HepG2 (cell line): ENCODE measurements around the gene LDHAL6B. TPM values are rescaled to one million over a fixed set of nuclear protein-coding genes. Genes with fewer than 3 reads are reported as not detected.

Source experiments
- AKAP8 ChIP-seq: sonication (generic); formaldehyde crosslinking; IDR thresholded peaks from 2 replicates; pipeline ENCODE4 v1.5.1; 2020; ENCODE audit warnings: mild to moderate bottlenecking, missing genetic modification reagents
- MYNN ChIP-seq: sonication (generic); formaldehyde crosslinking; IDR thresholded peaks from 2 replicates; pipeline ENCODE4 v1.4.0; 2020; ENCODE audit warnings: mild to moderate bottlenecking, low read depth, missing genetic modification reagents
- NRL ChIP-seq: sonication (generic); formaldehyde crosslinking; IDR thresholded peaks from 2 replicates; pipeline ENCODE4 v1.5.0; 2020; ENCODE audit warnings: missing genetic modification reagents, mild to moderate bottlenecking, moderate library complexity, borderline replicate concordance
- SUZ12 ChIP-seq: fragments of 150-350 bp; IDR thresholded peaks from 2 replicates; pipeline ENCODE4 v1.6.1; 2014; ENCODE audit warnings: low read depth, low read length
- ZNF577 ChIP-seq: sonication (generic); formaldehyde crosslinking; IDR thresholded peaks from 2 replicates; pipeline ENCODE4 v1.4.0; 2020; ENCODE audit warnings: mild to moderate bottlenecking, low read depth, missing genetic modification reagents, borderline replicate concordance
- ZNF598 ChIP-seq: sonication (generic); formaldehyde crosslinking; IDR thresholded peaks from 2 replicates; pipeline ENCODE4 v1.5.1; 2020; ENCODE audit warnings: mild to moderate bottlenecking, missing genetic modification reagents, borderline replicate concordance
- polyA plus RNA-seq, 8 experiments: library from polyadenylated mRNA; depleted of rRNA in 3 of 8; stranded (reverse) in 7 of 8; unstranded in 1 of 8; fragments of >200 nt; fragmentation: Illumina TruSeq in 4 of 8; extraction: Trizol in 4 of 8; gene quantifications; 2 replicates each; pipeline versions ENCODE4 v1.2.1 to v1.2.3, GENCODE V29; 2011 to 2016; ENCODE audit warnings: low read depth in 4 of 8, missing spikeins in 1 of 8, mixed read lengths in 1 of 8; ENCODE audit not compliant: insufficient read depth in 1 of 8
- total RNA-seq, 5 experiments: library from RNA; depleted of rRNA; stranded (reverse); fragments of >200 nt; fragmentation: Illumina TruSeq; extraction: Trizol; gene quantifications; 2 replicates each; pipeline ENCODE4 v1.2.3, GENCODE V29; 2016; ENCODE audit warnings: low read depth in 1 of 5
- TF ChIP-seq, protein P1 (sequence below): sonication (generic); formaldehyde crosslinking; IDR thresholded peaks from 2 replicates; pipeline ENCODE4 v1.9.0; 2021; ENCODE audit warnings: missing genetic modification reagents, borderline replicate concordance
- TF ChIP-seq, protein P2 (sequence below): sonication (generic); formaldehyde crosslinking; IDR thresholded peaks from 2 replicates; pipeline ENCODE4 v1.5.0; 2020; ENCODE audit warnings: missing genetic modification reagents
- TF ChIP-seq, protein P3 (sequence below): sonication (generic); formaldehyde crosslinking; IDR thresholded peaks from 2 replicates; pipeline ENCODE4 v1.4.0; 2020; ENCODE audit warnings: missing genetic modification reagents
- TF ChIP-seq, protein P4 (sequence below): sonication (generic); formaldehyde crosslinking; IDR thresholded peaks from one replicate; pipeline ENCODE4 v1.5.1; 2020; ENCODE audit warnings: mild to moderate bottlenecking, missing genetic modification reagents; ENCODE audit errors: not compliant biosample characterization

LDHAL6B gene
- total and polyA plus RNA-seq, 2 of the 13 experiments (the other 11 are each of a cell fraction or from before 2014, with no cell fraction given): not detected

DNA sequence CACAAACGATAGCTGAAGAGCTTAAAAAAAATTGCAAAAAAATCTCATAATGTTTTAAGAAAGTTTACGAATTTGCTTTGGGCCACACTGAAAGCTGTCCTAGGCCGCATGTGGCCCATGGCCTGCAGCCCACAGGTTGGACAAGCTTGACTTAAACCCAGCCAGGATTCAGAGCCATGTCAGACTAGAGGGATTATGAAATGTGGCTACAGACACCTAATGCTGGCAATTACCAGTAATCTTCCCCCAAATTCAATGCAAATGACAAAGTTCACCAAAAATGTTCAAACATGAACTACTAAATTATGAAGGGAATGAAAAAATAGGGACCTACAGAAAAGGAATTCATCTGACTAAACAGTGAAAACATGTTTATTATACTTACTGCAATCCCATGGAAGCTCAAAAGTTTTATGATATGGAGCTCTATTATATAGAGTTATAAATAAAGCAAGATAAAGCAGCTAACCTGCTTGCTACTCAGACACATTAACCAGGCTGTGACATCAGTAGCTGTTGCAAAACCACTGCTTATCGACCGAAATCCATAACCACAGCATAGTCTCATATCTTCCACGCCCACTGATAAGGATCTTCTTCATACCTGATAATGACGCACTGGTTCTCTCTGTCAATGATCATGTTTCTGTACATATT, 49.2 kb downstream of the LDHAL6B start (continued):
- TF ChIP-seq, protein P1, sequence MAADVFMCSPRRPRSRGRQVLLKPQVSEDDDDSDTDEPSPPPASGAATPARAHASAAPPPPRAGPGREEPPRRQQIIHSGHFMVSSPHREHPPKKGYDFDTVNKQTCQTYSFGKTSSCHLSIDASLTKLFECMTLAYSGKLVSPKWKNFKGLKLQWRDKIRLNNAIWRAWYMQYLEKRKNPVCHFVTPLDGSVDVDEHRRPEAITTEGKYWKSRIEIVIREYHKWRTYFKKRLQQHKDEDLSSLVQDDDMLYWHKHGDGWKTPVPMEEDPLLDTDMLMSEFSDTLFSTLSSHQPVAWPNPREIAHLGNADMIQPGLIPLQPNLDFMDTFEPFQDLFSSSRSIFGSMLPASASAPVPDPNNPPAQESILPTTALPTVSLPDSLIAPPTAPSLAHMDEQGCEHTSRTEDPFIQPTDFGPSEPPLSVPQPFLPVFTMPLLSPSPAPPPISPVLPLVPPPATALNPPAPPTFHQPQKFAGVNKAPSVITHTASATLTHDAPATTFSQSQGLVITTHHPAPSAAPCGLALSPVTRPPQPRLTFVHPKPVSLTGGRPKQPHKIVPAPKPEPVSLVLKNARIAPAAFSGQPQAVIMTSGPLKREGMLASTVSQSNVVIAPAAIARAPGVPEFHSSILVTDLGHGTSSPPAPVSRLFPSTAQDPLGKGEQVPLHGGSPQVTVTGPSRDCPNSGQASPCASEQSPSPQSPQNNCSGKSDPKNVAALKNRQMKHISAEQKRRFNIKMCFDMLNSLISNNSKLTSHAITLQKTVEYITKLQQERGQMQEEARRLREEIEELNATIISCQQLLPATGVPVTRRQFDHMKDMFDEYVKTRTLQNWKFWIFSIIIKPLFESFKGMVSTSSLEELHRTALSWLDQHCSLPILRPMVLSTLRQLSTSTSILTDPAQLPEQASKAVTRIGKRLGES: no peak
- TF ChIP-seq, protein P2, sequence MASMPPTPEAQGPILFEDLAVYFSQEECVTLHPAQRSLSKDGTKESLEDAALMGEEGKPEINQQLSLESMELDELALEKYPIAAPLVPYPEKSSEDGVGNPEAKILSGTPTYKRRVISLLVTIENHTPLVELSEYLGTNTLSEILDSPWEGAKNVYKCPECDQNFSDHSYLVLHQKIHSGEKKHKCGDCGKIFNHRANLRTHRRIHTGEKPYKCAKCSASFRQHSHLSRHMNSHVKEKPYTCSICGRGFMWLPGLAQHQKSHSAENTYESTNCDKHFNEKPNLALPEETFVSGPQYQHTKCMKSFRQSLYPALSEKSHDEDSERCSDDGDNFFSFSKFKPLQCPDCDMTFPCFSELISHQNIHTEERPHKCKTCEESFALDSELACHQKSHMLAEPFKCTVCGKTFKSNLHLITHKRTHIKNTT (CRISPR knock-in tag): no peak
- TF ChIP-seq, protein P3, sequence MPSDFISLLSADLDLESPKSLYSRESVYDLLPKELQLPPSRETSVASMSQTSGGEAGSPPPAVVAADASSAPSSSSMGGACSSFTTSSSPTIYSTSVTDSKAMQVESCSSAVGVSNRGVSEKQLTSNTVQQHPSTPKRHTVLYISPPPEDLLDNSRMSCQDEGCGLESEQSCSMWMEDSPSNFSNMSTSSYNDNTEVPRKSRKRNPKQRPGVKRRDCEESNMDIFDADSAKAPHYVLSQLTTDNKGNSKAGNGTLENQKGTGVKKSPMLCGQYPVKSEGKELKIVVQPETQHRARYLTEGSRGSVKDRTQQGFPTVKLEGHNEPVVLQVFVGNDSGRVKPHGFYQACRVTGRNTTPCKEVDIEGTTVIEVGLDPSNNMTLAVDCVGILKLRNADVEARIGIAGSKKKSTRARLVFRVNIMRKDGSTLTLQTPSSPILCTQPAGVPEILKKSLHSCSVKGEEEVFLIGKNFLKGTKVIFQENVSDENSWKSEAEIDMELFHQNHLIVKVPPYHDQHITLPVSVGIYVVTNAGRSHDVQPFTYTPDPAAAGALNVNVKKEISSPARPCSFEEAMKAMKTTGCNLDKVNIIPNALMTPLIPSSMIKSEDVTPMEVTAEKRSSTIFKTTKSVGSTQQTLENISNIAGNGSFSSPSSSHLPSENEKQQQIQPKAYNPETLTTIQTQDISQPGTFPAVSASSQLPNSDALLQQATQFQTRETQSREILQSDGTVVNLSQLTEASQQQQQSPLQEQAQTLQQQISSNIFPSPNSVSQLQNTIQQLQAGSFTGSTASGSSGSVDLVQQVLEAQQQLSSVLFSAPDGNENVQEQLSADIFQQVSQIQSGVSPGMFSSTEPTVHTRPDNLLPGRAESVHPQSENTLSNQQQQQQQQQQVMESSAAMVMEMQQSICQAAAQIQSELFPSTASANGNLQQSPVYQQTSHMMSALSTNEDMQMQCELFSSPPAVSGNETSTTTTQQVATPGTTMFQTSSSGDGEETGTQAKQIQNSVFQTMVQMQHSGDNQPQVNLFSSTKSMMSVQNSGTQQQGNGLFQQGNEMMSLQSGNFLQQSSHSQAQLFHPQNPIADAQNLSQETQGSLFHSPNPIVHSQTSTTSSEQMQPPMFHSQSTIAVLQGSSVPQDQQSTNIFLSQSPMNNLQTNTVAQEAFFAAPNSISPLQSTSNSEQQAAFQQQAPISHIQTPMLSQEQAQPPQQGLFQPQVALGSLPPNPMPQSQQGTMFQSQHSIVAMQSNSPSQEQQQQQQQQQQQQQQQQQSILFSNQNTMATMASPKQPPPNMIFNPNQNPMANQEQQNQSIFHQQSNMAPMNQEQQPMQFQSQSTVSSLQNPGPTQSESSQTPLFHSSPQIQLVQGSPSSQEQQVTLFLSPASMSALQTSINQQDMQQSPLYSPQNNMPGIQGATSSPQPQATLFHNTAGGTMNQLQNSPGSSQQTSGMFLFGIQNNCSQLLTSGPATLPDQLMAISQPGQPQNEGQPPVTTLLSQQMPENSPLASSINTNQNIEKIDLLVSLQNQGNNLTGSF (CRISPR knock-in tag): no peak
- TF ChIP-seq ZNF598 (no peak), MYNN (CRISPR knock-in tag) (no peak), NRL (no peak), ZNF577 (CRISPR knock-in tag) (no peak), AKAP8 (CRISPR knock-in tag) (no peak), SUZ12 (no peak)
- TF ChIP-seq, protein P4, sequence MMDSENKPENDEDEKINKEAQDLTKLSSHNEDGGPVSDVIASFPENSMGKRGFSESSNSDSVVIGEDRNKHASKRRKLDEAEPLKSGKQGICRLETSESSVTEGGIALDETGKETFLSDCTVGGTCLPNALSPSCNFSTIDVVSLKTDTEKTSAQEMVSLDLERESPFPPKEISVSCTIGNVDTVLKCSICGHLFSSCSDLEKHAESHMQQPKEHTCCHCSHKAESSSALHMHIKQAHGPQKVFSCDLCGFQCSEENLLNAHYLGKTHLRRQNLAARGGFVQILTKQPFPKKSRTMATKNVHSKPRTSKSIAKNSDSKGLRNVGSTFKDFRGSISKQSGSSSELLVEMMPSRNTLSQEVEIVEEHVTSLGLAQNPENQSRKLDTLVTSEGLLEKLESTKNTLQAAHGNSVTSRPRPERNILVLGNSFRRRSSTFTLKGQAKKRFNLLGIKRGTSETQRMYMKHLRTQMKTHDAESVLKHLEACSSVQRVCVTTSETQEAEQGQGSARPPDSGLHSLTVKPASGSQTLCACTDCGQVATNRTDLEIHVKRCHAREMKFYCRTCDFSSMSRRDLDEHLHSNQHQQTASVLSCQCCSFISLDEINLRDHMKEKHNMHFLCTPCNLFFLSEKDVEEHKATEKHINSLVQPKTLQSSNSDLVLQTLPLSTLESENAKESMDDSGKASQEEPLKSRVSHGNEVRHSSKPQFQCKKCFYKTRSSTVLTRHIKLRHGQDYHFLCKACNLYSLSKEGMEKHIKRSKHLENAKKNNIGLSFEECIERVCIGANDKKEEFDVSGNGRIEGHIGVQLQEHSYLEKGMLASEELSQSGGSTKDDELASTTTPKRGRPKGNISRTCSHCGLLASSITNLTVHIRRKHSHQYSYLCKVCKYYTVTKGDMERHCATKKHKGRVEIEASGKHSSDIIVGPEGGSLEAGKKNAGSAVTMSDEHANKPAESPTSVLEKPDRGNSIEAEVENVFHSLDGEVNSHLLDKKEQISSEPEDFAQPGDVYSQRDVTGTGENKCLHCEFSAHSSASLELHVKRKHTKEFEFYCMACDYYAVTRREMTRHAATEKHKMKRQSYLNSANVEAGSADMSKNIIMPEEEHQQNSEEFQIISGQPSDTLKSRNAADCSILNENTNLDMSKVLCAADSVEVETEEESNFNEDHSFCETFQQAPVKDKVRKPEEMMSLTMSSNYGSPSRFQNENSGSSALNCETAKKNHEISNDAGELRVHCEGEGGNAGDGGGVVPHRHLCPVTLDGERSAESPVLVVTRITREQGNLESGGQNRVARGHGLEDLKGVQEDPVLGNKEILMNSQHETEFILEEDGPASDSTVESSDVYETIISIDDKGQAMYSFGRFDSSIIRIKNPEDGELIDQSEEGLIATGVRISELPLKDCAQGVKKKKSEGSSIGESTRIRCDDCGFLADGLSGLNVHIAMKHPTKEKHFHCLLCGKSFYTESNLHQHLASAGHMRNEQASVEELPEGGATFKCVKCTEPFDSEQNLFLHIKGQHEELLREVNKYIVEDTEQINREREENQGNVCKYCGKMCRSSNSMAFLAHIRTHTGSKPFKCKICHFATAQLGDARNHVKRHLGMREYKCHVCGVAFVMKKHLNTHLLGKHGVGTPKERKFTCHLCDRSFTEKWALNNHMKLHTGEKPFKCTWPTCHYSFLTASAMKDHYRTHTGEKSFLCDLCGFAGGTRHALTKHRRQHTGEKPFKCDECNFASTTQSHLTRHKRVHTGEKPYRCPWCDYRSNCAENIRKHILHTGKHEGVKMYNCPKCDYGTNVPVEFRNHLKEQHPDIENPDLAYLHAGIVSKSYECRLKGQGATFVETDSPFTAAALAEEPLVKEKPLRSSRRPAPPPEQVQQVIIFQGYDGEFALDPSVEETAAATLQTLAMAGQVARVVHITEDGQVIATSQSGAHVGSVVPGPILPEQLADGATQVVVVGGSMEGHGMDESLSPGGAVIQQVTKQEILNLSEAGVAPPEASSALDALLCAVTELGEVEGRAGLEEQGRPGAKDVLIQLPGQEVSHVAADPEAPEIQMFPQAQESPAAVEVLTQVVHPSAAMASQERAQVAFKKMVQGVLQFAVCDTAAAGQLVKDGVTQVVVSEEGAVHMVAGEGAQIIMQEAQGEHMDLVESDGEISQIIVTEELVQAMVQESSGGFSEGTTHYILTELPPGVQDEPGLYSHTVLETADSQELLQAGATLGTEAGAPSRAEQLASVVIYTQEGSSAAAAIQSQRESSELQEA (CRISPR knock-in tag): no peak
